GM12892 (cell line): ENCODE results near the gene AHRR.

Source experiments
- POLR2A ChIP-seq: IDR thresholded peaks from 2 replicates; pipeline ENCODE4 v1.6.1; 2011; ENCODE audit warnings: low read depth, low read length, control low read depth
- POLR2AphosphoS5 ChIP-seq: IDR thresholded peaks from 2 replicates; pipeline ENCODE4 v1.6.1; 2011; ENCODE audit warnings: low read depth, low read length, control low read depth
- TAF1 ChIP-seq: IDR thresholded peaks from 2 replicates; pipeline ENCODE4 v1.6.1; 2011; ENCODE audit warnings: low read depth, mild to moderate bottlenecking, control low read depth, low read length, borderline replicate concordance

DNA sequence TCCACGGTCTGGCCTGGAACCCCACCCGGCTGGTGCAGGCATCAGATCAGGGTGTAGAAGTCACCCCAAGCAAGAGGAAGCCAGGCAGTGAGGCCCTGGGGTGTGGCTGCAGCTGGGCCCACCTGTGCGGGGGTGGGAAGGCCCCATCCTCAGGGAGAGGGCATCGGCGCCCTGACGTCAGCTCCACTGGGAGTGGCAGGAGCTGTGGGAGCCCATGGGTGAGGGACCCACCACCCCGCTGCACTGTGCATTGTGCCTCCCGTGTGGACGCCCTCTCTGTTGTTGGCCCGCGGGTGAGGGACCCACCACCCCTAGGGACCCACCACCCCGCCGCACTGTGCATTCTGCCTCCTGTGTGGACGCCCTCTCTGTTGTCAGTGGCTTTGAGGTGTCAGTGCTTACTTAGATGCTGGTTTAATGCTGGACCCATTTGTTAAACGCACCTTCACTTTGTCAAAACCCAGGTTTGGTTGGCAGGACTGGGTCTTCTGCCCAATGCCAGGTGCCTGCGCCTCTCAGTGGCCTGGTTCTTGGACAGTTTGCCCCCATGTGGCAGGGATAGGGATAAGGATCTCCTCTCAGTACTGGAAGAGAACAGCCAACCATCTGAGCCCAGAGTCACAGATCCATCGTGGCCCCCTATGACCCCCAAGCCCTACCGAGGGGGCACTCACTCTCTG lies 114.6 kb downstream of the AHRR start:
- TF ChIP-seq POLR2A (peak; percentile 54; the same call in 1 of the 2 replicates), TAF1 (no peak), POLR2AphosphoS5 (peak; percentile 83)
